HS-5 (cell line): ENCODE data around the gene AKNA.

Experiments used
- DNase-seq: peaks from one replicate; pipeline ENCODE4 v3.0.0-alpha.2; 2012; ENCODE audit warnings: low read depth

The AKNA gene

GRCh38 chr9:114301798-114302565 lies 85.8 kb downstream of the AKNA start:
- DNase-seq, result no peak

GRCh38 chr9:114300846-114301797 lies 86.7 kb downstream of the AKNA start:
- DNase-seq, result no peak

DNA sequence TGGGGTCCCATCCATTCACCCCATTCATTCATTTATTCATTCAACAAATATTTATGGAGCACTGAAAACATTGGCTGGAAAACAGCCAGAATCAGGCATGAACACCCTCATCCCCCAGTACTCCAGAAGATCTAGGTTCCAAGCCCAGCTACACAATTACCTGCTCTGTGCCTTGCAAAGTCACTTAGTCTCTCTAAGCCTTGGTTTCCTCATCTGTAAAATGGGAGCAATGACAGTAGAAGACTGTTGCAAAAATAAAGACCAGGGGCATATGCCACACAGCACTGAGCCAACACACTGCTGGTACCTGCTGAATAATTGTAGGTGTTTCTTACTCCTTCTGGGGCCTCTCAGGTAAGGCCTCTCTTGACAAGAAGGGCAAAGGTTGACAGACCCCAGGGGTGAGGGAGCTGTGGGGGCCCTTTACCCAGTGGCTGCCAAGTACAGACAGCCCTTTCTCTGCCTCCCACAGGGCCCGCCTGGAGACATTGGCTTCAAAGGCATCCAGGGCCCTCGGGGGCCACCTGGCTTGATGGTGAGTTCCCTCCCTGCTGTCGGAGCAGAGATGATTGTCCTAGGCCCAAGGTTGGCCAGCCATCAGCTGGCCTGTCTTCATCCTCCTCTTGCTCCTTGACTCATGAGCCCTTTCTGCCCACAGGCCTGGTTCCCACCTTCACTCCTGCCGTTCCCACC lies 87.5 kb downstream of the AKNA start:
- DNase-seq, result no peak

GRCh38 chr9:114299286-114300152 lies 88.3 kb downstream of the AKNA start:
- no peak for DNase-seq

GRCh38 chr9:114296338-114296737 lies 91.4 kb downstream of the AKNA start:
- DNase-seq, result no peak

GRCh38 chr9:114294664-114295063 lies 93.1 kb downstream of the AKNA start:
- DNase-seq, result no peak

GRCh38 chr9:114291886-114292590 lies 95.7 kb downstream of the AKNA start:
- no peak for DNase-seq

GRCh38 chr9:114291064-114291474 lies 96.7 kb downstream of the AKNA start:
- peak; percentile 38 for DNase-seq

- no peak for DNase-seq
Measured at GRCh38 chr9:114290561-114290986, 97.2 kb downstream of the AKNA start.

DNA sequence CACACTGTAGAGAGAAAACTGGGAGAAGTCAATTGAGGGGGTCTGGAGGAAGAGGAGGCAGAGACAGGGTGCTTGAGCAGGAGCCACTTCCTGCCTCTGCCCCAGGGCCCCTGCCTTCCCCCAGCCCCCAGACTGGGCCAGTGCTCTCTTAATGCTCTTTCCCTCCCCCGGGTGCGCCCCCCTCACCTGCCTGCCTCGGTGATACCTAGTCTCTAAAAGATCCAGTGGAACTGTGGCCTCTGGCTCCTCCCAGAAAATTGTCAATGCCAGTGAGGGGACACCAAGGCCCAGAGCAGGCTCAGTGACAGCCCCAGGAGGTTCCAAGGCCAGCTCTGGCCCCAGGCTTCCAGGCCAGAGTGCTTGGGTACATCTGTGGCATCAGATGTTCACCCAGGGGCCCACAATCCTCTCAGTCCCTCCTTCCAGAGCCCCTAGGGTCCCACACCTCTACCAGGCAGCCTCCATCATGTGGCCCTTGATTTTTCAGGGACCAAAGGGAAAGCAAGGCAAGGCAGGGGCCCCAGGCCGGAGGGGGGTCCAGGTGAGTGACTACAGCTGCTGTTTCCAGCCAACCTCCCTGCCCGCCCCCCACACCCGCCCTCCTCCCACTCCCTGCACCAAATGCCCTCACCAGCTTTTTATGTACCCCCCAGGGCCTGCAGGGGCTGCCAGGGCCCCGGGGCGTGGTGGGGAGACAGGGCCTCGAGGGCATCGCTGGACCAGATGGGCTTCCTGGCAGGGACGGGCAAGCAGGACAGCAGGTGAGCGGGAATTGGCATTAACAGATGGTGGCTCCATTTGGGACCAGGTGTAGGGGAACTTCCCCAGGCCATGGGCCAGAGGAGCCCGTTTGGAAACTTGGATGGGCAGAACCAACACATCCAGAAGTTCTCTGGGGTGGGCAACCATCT lies 98.0 kb downstream of the AKNA start:
- DNase-seq, result no peak

- DNase-seq, result no peak
Measured at GRCh38 chr9:114289106-114289505, 98.7 kb downstream of the AKNA start.

DNA sequence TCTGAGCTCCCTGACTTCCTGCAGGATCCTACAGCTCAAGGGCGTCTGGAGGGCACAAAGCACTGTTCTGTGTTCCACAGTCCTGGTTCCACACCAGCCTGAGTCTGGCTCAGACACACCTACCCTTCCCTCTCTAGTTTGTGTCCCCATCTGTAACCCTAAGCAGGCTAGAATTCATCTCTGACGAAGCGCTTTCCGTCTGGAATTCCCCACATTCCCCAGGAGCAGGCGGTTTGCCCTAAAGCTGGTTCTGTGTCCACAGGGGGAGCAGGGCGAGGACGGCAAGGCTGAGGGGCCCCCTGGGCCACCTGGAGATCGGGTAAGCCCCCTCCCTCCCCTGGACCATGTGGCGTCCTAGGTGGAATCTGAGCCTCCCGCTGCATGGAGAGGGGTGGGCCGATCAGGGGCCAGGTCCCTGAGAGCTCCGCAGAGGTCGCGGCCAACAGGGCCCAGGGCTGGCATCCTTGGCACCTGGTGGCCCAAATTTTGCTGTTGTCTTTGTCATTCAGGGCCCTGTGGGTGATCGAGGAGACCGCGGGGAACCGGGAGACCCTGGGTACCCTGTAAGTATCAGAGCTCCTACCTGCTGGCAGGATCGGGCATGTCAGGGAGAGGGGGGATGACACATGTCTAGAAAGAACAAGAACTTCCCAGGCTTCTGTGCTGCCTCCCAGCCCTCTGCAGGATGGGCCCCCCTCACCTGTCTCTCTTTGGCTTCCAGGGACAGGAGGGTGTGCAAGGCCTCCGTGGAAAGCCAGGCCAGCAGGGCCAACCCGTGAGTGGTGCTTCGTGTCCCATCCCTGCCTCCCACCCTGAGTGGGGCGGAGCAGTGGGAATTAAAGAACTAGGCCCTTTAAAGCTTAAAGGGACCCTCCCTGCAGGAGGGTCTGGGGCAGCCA lies 99.3 kb downstream of the AKNA start:
- no peak for DNase-seq

- no peak for DNase-seq
Measured at GRCh38 chr9:114287763-114288192, 100.0 kb downstream of the AKNA start.

DNA sequence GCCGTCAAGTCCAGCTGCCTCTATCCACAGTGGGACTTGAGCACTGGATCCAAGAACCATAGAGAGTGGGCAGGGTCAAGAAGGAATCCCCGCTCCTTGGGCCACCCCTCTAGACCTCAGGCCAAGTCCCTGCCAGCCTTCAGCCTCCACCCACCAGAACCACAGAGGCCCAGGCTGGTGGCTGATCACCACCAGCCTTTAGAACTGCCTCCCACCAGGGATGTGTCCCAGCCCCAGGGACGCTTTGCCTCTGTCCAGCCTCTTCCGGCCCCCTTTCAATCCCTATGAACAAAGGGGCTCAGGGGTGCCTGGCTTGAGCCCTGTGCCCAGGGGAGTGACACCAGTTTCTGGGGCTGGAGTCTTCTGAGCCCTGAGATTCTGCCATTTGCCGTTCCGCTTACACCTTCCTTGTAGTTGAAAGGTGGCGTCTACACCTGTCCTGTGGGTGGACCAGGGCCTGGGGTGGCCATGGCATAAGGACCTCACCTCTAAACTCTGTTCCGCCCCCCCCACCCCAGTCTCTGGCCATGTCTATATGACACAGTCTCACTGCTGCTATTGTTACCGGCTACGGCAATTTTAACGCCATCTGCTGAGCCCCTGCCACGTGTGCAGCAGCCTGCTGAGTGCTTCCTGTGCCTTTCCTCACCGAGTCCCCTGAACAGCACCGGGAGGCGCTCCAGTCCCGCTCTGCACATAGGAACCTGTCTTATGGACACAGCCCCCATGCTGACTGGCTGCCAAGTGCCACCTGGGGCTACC lies 100.6 kb downstream of the AKNA start:
- DNase-seq, result no peak

DNA sequence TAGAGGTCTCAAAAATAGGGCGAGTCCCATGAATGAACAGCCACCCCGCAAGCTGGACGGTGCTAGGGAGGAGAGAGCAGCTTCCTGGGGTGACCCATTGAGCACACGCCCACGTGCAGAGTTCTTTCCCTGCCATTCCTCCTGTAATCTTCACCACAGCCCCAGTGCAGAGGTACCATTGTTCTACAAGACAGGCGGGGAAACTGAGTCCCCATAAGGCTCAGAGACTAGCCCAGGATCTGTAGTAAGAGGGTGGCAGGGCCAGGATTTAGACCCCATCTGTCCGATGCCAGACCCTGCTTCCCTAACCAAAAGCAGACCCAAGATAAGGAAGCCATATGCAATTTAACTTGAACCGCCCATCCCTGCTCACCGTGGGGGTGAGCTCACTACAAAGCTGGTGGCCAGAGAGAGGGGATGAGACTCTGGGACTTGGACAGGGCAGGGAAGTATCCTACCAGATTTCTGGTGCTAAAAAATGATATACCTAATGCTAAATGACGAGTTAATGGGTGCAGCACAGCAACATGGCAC lies 101.6 kb downstream of the AKNA start:
- DNase-seq, result no peak

GRCh38 chr9:114285166-114285867 lies 102.5 kb downstream of the AKNA start:
- peak; percentile 59 for DNase-seq
